Nephron (organoid): ENCODE measurements around the gene CD163L1.
A peak's percentile ranks its signal among the peaks of the same experiment; 100 is the strongest.

Experiments
- H3K27ac Mint-ChIP-seq, 3 experiments: 2 replicates each; pipeline ENCODE4 v1.8.0; 2020; ENCODE audit warnings: mixed read lengths in 3 of 3, mild to moderate bottlenecking in 2 of 3, moderate library complexity in 1 of 3
- H3K27me3 Mint-ChIP-seq: 2 replicates; pipeline ENCODE4 v1.8.0; 2021; ENCODE audit warnings: low read depth, mild to moderate bottlenecking, moderate library complexity, mixed read lengths
- H3K36me3 Mint-ChIP-seq: 2 replicates; pipeline ENCODE4 v1.8.0; 2020; ENCODE audit warnings: low read depth, mixed read lengths
- H3K4me1 Mint-ChIP-seq: 2 replicates; pipeline ENCODE4 v1.8.0; 2020; ENCODE audit warnings: mixed read lengths
- H3K4me3 Mint-ChIP-seq, 3 experiments: 2 replicates each; pipeline ENCODE4 v1.8.0; 2020; ENCODE audit warnings: mild to moderate bottlenecking in 3 of 3, mixed read lengths in 3 of 3, moderate library complexity in 2 of 3
- H3K9me3 Mint-ChIP-seq: 2 replicates; pipeline ENCODE4 v1.8.0; 2020; ENCODE audit warnings: mixed read lengths
- TF ChIP-seq, protein P1 (sequence below), 3 experiments: fragments of 200-600 bp; sonication (generic); IDR thresholded peaks; one replicate each; pipeline ENCODE4 v1.5.0; 2021; ENCODE audit warnings: antibody characterized with exemption in 3 of 3; ENCODE audit not compliant: unreplicated experiment in 3 of 3

CD163L1 gene

DNA sequence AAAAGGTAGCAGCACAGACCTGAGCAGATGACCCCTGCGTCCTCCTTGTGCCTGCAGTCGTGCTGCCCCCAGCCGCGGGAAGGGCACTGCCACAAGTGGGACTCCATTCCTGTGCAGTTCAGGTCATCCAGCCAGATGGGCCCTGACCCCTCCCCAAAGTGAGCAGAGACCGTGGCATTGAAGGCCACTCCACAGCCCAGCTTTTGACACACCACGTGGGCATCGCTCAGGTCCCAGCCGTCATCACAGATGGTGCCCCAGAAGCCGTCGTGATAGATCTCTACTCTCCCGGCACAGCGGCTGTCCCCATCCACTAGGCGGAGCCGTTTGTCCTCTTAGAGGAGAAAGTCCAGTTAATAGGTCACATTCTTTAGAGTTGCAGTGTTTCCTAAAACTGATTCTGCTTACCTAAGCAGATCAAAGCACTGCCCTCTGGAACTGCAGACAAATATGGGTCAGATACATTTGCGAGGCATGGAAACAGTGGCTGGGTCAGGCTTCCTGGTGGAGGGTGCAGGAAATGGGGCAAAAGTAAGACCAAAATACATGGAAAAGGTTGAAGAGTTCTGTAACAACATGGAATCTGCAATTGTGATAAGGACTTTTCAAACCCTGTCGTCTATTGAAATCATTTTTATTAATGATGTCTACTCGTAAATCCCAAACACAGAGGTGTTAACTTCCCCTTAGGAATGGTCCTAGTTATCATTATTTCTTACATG, 69.4 kb downstream of the CD163L1 start:
- Mint-ChIP-seq H3K27me3 (no peaks in the 10 kb centered on the region), H3K4me1 (peaks cover 5% of the 10 kb centered on the region)

DNA sequence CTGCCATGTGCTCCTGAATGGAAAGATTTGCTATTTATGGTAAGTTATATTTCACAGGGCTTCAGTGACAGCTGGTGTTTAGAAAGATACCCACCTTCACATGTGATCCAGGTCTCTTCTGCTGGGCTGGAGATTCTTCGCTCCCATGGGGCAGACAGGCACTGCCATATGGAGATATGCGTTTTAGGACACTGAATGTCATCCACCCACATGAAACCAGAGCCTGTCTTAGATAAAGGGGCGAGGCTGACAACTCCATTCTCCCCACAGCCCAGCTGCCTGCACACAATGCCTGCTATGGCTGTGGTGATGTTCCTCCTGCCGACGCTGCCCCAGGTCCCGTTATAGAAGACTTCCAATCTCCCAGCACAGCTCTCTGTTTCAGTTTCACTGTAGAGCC, 70.7 kb downstream of the CD163L1 start:
- no peaks in the 10 kb centered on the region for H3K36me3 Mint-ChIP-seq
- no peaks in the 10 kb centered on the region for H3K27me3 Mint-ChIP-seq
- TF ChIP-seq, protein P1, sequence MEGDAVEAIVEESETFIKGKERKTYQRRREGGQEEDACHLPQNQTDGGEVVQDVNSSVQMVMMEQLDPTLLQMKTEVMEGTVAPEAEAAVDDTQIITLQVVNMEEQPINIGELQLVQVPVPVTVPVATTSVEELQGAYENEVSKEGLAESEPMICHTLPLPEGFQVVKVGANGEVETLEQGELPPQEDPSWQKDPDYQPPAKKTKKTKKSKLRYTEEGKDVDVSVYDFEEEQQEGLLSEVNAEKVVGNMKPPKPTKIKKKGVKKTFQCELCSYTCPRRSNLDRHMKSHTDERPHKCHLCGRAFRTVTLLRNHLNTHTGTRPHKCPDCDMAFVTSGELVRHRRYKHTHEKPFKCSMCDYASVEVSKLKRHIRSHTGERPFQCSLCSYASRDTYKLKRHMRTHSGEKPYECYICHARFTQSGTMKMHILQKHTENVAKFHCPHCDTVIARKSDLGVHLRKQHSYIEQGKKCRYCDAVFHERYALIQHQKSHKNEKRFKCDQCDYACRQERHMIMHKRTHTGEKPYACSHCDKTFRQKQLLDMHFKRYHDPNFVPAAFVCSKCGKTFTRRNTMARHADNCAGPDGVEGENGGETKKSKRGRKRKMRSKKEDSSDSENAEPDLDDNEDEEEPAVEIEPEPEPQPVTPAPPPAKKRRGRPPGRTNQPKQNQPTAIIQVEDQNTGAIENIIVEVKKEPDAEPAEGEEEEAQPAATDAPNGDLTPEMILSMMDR (IDR thresholded peaks at IDR 0.05; ENCODE audit: unreplicated experiment in 3 of 3): no peak
- peaks cover 5% of the 10 kb centered on the region for H3K4me1 Mint-ChIP-seq
- H3K4me3 Mint-ChIP-seq: no peak overlapping the region
- H3K9me3 Mint-ChIP-seq: no peaks in the 10 kb centered on the region
- no peak overlapping the region for H3K27ac Mint-ChIP-seq

More for the DNA sequence above, 69.4 kb downstream of the CD163L1 start:
- no peak overlapping the region for H3K27ac Mint-ChIP-seq
- no peaks in the 10 kb centered on the region for H3K9me3 Mint-ChIP-seq
- H3K4me3 Mint-ChIP-seq: no peak overlapping the region
- TF ChIP-seq, protein P1 (IDR thresholded peaks at IDR 0.05; ENCODE audit: unreplicated experiment in 3 of 3): peak; percentile 17 to 42 (median 23)
- H3K36me3 Mint-ChIP-seq: no peaks in the 10 kb centered on the region

DNA sequence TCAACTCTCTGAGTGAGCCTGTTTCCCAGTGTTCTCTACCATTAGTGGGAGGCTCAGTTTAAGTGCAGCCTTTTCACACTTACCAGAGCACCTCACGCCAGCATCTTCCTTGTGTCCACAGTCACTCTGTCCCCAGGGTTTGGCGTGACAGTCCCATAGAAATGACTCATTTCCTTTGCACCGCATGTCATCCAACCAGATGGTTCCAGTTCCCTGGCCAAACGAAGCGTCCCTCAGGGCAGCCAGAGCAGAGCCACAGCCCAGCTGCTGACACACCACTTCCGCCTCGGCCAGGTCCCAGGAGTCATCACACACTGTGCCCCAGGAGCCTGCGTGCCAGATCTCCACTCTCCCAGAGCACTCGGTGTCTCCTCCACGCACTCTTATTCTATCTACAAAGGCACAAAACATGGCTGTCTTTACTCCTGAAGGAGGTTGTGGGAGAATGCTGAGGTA, 74.7 kb downstream of the CD163L1 start:
- no peaks in the 10 kb centered on the region for H3K27me3 Mint-ChIP-seq

DNA sequence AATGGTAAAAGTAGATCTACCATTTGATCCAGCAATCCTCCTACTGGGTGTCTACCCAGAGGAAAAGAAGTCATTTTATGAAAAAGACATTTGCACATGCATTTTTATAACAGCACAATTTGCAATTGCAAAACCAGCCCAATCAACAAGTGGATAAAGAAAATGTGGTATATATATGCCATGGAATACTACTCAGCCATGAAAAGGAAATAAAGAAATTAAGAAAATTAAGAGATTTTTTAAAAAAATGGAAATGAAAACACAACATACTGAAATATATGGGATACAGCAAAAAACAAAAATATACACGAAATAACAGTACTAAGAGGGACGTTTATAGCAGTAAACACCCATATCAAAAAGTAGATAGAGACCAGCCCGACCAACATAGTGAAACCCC, 81.2 kb downstream of the CD163L1 start:
- no peak overlapping the region for H3K4me3 Mint-ChIP-seq
- H3K27me3 Mint-ChIP-seq: no peaks in the 10 kb centered on the region
- no peaks in the 10 kb centered on the region for H3K4me1 Mint-ChIP-seq
- H3K27ac Mint-ChIP-seq: no peak overlapping the region
- H3K9me3 Mint-ChIP-seq: no peaks in the 10 kb centered on the region
- no peaks in the 10 kb centered on the region for H3K36me3 Mint-ChIP-seq
- TF ChIP-seq, protein P1 (IDR thresholded peaks at IDR 0.05; ENCODE audit: unreplicated experiment in 3 of 3): no peak

More for the DNA sequence above, 74.7 kb downstream of the CD163L1 start:
- no peak overlapping the region for H3K4me3 Mint-ChIP-seq
- peaks cover 5% of the 10 kb centered on the region for H3K4me1 Mint-ChIP-seq
- H3K36me3 Mint-ChIP-seq: no peaks in the 10 kb centered on the region
- no peaks in the 10 kb centered on the region for H3K9me3 Mint-ChIP-seq
- no peak overlapping the region for H3K27ac Mint-ChIP-seq
- TF ChIP-seq, protein P1 (IDR thresholded peaks at IDR 0.05; ENCODE audit: unreplicated experiment in 3 of 3): no peak

DNA sequence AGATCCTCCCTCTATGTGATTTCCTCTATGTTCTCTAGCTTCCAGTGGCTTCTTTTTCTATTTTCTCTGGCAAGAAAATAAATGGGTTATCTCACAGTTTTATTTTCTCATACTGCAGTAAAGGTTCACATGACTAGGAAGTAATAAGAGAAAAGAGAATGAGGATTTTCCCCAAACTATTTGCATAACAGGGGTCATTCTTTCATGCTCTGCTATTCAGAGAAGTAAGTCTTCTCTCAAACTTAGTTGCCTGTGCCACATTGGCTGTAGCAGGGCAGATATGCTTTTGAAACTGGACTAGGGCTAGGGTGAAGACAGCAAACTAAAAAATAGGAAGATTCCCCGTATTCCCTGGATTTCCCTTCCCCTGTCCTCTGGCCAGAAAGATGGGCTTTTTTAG, 82.7 kb downstream of the CD163L1 start:
- Mint-ChIP-seq H3K27me3 (no peaks in the 10 kb centered on the region), H3K4me1 (no peaks in the 10 kb centered on the region), H3K36me3 (no peaks in the 10 kb centered on the region), H3K4me3 (no peak overlapping the region), H3K9me3 (no peaks in the 10 kb centered on the region), H3K27ac (no peak overlapping the region)
- TF ChIP-seq, protein P1 (IDR thresholded peaks at IDR 0.05; ENCODE audit: unreplicated experiment in 3 of 3): no peak

DNA sequence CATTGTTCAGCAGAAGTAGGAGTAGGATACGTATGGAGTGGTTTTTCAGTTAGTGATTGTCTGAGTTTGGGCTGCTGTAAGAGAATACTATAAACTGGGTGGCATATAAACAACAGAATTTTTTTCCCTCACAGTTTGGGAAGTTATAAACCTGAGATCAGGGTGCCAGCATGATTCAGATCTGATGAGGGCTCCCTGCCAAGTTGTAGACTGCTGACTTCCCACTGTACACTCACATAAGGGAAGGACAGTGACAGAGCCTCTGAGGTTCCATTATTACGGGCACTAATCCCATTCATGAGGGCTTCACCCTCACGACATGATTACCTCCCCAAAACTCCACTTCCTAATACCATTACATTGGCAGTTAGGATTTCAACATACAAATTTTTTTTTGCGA, 89.4 kb downstream of the CD163L1 start:
- no peaks in the 10 kb centered on the region for H3K9me3 Mint-ChIP-seq

More for the DNA sequence above, 89.4 kb downstream of the CD163L1 start:
- TF ChIP-seq, protein P1 (IDR thresholded peaks at IDR 0.05; ENCODE audit: unreplicated experiment in 3 of 3): no peak
- Mint-ChIP-seq H3K4me1 (no peaks in the 10 kb centered on the region), H3K36me3 (no peaks in the 10 kb centered on the region), H3K27ac (no peak overlapping the region), H3K27me3 (no peaks in the 10 kb centered on the region), H3K4me3 (no peak overlapping the region)
